Osteoblast (primary cell): ENCODE results near the gene PPP1R15A. TPM values are rescaled to one million over a fixed set of nuclear protein-coding genes. Genes with fewer than 3 reads are reported as not detected.
"Not testable (repeated sequence)": the region's sequence is repeated elsewhere in the genome, so short reads cannot be mapped to it uniquely, and the experiment has no call there.

Source experiments
- DNase-seq: peaks from one replicate; pipeline ENCODE4 v3.0.0; 2011; ENCODE audit warnings: low spot score, mixed read lengths; ENCODE audit not compliant: insufficient read length; ENCODE audit errors: missing footprints
- H2AFZ ChIP-seq: 2 replicates; pipeline ENCODE4 v1.6.0; 2011; ENCODE audit warnings: mild to moderate bottlenecking, low read length
- H3K27ac ChIP-seq: 2 replicates; pipeline ENCODE4 v1.5.1; 2011; ENCODE audit warnings: mild to moderate bottlenecking, low read depth, low read length, moderate library complexity
- H3K27me3 ChIP-seq: 2 replicates; pipeline ENCODE4 v1.6.0; 2012; ENCODE audit warnings: mild to moderate bottlenecking, control low read depth, inconsistent platforms, low read length, moderate library complexity; ENCODE audit not compliant: insufficient read depth
- H3K36me3 ChIP-seq: 2 replicates; pipeline ENCODE4 v1.5.1; 2011; ENCODE audit warnings: mild to moderate bottlenecking, low read length, control low read depth, moderate library complexity; ENCODE audit not compliant: insufficient read depth
- H3K4me1 ChIP-seq: 2 replicates; pipeline ENCODE4 v1.5.1; 2011; ENCODE audit warnings: mild to moderate bottlenecking, low read length, control low read depth, moderate library complexity; ENCODE audit not compliant: insufficient read depth
- H3K4me2 ChIP-seq: 2 replicates; pipeline ENCODE4 v1.6.0; 2011; ENCODE audit warnings: mild to moderate bottlenecking, low read length; ENCODE audit not compliant: insufficient read depth
- H3K4me3 ChIP-seq: fragments of 200-600 bp; sonication (generic); 3 replicates; pipeline ENCODE4 v1.5.1; 2012; ENCODE audit warnings: mild to moderate bottlenecking, low read length, inconsistent platforms; ENCODE audit not compliant: insufficient read depth
- H3K79me2 ChIP-seq: 2 replicates; pipeline ENCODE4 v1.6.0; 2012; ENCODE audit warnings: mild to moderate bottlenecking, low read length, control low read depth, inconsistent platforms; ENCODE audit not compliant: insufficient read depth
- H3K9me3 ChIP-seq: 2 replicates; pipeline ENCODE4 v1.5.1; 2011; ENCODE audit warnings: low read depth, low read length, control low read depth
- H4K20me1 ChIP-seq: 2 replicates; pipeline ENCODE4 v1.6.0; 2012; ENCODE audit warnings: mild to moderate bottlenecking, low read length, control low read depth; ENCODE audit not compliant: insufficient read depth
- total RNA-seq: library from RNA; depleted of rRNA; stranded (reverse); fragments of >200 nt; gene quantifications from 2 replicates; pipeline ENCODE4 v1.2.3, GENCODE V29; 2012
- TF ChIP-seq, protein P1 (sequence below): IDR thresholded peaks from 2 replicates; pipeline ENCODE4 v1.5.1; 2011; ENCODE audit warnings: mild to moderate bottlenecking, low read depth, low read length, moderate library complexity; ENCODE audit errors: extremely low read depth

PPP1R15A gene
- total RNA-seq, 1 donor = 84.0 TPM

- H3K79me2 ChIP-seq = peaks cover 28% of the 10 kb centered on the region
- no peak overlapping the region for H3K4me2 ChIP-seq
- peaks cover 8% of the 10 kb centered on the region for H3K4me1 ChIP-seq
- TF ChIP-seq, protein P1, sequence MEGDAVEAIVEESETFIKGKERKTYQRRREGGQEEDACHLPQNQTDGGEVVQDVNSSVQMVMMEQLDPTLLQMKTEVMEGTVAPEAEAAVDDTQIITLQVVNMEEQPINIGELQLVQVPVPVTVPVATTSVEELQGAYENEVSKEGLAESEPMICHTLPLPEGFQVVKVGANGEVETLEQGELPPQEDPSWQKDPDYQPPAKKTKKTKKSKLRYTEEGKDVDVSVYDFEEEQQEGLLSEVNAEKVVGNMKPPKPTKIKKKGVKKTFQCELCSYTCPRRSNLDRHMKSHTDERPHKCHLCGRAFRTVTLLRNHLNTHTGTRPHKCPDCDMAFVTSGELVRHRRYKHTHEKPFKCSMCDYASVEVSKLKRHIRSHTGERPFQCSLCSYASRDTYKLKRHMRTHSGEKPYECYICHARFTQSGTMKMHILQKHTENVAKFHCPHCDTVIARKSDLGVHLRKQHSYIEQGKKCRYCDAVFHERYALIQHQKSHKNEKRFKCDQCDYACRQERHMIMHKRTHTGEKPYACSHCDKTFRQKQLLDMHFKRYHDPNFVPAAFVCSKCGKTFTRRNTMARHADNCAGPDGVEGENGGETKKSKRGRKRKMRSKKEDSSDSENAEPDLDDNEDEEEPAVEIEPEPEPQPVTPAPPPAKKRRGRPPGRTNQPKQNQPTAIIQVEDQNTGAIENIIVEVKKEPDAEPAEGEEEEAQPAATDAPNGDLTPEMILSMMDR = no peak
- H3K27me3 ChIP-seq = no peaks in the 10 kb centered on the region
- no peak for DNase-seq
- H4K20me1 ChIP-seq = peaks cover 11% of the 10 kb centered on the region
- H3K9me3 ChIP-seq = no peaks in the 10 kb centered on the region
- peaks cover 32% of the 10 kb centered on the region for H3K36me3 ChIP-seq
- H2AFZ ChIP-seq = no peak overlapping the region
- no peak overlapping the region for H3K4me3 ChIP-seq
- H3K27ac ChIP-seq = no peak overlapping the region
These were observed 33.4 kb downstream of the PPP1R15A start for GRCh38 chr19:48905664-48906063.

- Histone ChIP-seq H3K4me2 (no peak overlapping the region), H3K4me3 (no peak overlapping the region), H3K4me1 (peaks cover 2% of the 10 kb centered on the region), H3K27ac (no peak overlapping the region), H3K79me2 (peaks cover 21% of the 10 kb centered on the region), H3K9me3 (no peaks in the 10 kb centered on the region), H4K20me1 (peaks cover 11% of the 10 kb centered on the region), H3K27me3 (no peaks in the 10 kb centered on the region), H2AFZ (no peak overlapping the region), H3K36me3 (peaks cover 39% of the 10 kb centered on the region)
- DNase-seq = no peak
- TF ChIP-seq, protein P1 = no peak
These were observed 34.1 kb downstream of the PPP1R15A start for GRCh38 chr19:48906324-48906723.

GRCh38 chr19:48907671-48908070 is 35.5 kb downstream of the PPP1R15A start:
- Histone ChIP-seq H3K79me2 (peaks cover 10% of the 10 kb centered on the region), H2AFZ (no peak overlapping the region), H3K9me3 (no peaks in the 10 kb centered on the region), H4K20me1 (peaks cover 5% of the 10 kb centered on the region), H3K4me3 (no peak overlapping the region), H3K27me3 (no peaks in the 10 kb centered on the region), H3K27ac (no peak overlapping the region), H3K4me1 (no peaks in the 10 kb centered on the region), H3K36me3 (peaks cover 49% of the 10 kb centered on the region), H3K4me2 (no peak overlapping the region)
- TF ChIP-seq, protein P1 = no peak
- no peak for DNase-seq

GRCh38 chr19:48909424-48910077 is 37.3 kb downstream of the PPP1R15A start:
- H3K79me2 ChIP-seq, H2AFZ ChIP-seq: not testable (repeated sequence)
- peaks cover 64% of the 10 kb centered on the region for H3K36me3 ChIP-seq

More at GRCh38 chr19:48909424-48910077, 37.3 kb downstream of the PPP1R15A start:
- not testable (repeated sequence) for H3K27ac ChIP-seq, H3K4me3 ChIP-seq, DNase-seq, H3K27me3 ChIP-seq, H3K9me3 ChIP-seq, H3K4me2 ChIP-seq, H3K4me1 ChIP-seq, H4K20me1 ChIP-seq
